ENCODE results near the gene C12orf43. TPM values are rescaled to one million over a fixed set of nuclear protein-coding genes. Genes with fewer than 3 reads are reported as not detected.

C12orf43 gene
- total and polyA plus RNA-seq, 2 of the 4 experiments (the other 2 are of a cell fraction) = 12.5 to 13.5 TPM

- POLR2A ChIA-PET (ENCODE audit: unreplicated experiment) = no interaction called here
- 60% methylated on average over 5 of the region's 8 CpGs; no CpG with 5 or more reads in 1 of the 2 experiments for WGBS, 2 experiments (ENCODE audit: extremely low coverage in 2 of 2, insufficient read length in 1 of 2)
- H4K5ac ChIP-seq (ENCODE audit: low read depth, low read length) = no peak overlapping the region
Measured at GRCh38 chr12:121023799-121024198, 7.5 kb upstream of the C12orf43 start.

More at GRCh38 chr12:121023799-121024198, 7.5 kb upstream of the C12orf43 start:
- no peak overlapping the region for H3K18ac ChIP-seq (ENCODE audit: low read depth, low read length)
- no peak overlapping the region for H2BK120ac ChIP-seq (ENCODE audit: low read depth, low read length)
- no peaks in the 10 kb centered on the region for H3K36me3 ChIP-seq (ENCODE audit: control insufficient read depth, insufficient read depth, low read length)
- no peak overlapping the region for H3K27ac ChIP-seq (ENCODE audit: insufficient read depth, low read length)
- BruUV-seq (replicated peaks) = no TSS peak
- peaks cover 26% of the 10 kb centered on the region for H3K27me3 ChIP-seq (ENCODE audit: control insufficient read depth, insufficient read depth, low read length)
- no peak overlapping the region for H2AK9ac ChIP-seq (replicated peaks; ENCODE audit: low read depth, low read length, poor library complexity)
- H3K23ac ChIP-seq (ENCODE audit: low read depth, low read length) = no peak overlapping the region
- no peak overlapping the region for H3K9ac ChIP-seq (ENCODE audit: low read depth, low read length)
- H3K4me2 ChIP-seq (ENCODE audit: low read depth, low read length) = no peak overlapping the region
- no peak overlapping the region for H2BK5ac ChIP-seq (ENCODE audit: low read depth, low read length, poor library complexity, severe bottlenecking)
- no peak overlapping the region for H4K8ac ChIP-seq (ENCODE audit: low read depth in 2 of 2, low read length in 2 of 2)
- H3K56ac ChIP-seq (ENCODE audit: extremely low read depth, insufficient read depth, low read length) = no peak overlapping the region
- no peaks in the 10 kb centered on the region for H3K9me3 ChIP-seq (ENCODE audit: control insufficient read depth, insufficient read depth, low read length)
- H3K4me3 ChIP-seq (ENCODE audit: insufficient read depth, low read depth, low read length) = no peak overlapping the region
- H2BK20ac ChIP-seq (ENCODE audit: low read depth, low read length) = no peak overlapping the region
- dilution Hi-C loops (cut with HindIII; ENCODE audit: low sequenced_read_pairs, unreplicated experiment) (no loop called here), intact Hi-C loops (cut with micrococcal nuclease) (no loop called here), in situ Hi-C loops (cut with MboI; ENCODE audit: low sequenced_read_pairs) (no loop called here)
- H3K9me1 ChIP-seq (ENCODE audit: insufficient read depth, low read length) = no peaks in the 10 kb centered on the region
- no peaks in the 10 kb centered on the region for H4K20me1 ChIP-seq (ENCODE audit: insufficient read depth, low read length)
- H2AFZ ChIP-seq (replicated peaks; ENCODE audit: low read length, poor library complexity) = no peak overlapping the region
- no peak overlapping the region for H2AK5ac ChIP-seq (ENCODE audit: low read depth, low read length)
- H4K91ac ChIP-seq (ENCODE audit: insufficient read depth, low read depth, low read length) = no peak overlapping the region
- no peak overlapping the region for H3K14ac ChIP-seq (replicated peaks; ENCODE audit: low read depth, low read length)
- TF ChIP-seq USF2 (IDR thresholded peaks at IDR 0.05; ENCODE audit: low read depth, low read length) (no peak), RAD21 (IDR thresholded peaks at IDR 0.05; ENCODE audit: low read length) (no peak), MXI1 (IDR thresholded peaks at IDR 0.05; ENCODE audit: borderline replicate concordance, low read depth, low read length) (no peak), RCOR1 (IDR thresholded peaks at IDR 0.05; ENCODE audit: insufficient replicate concordance, low read length) (no peak)
- CTCF ChIA-PET = no interaction called here
- no peaks in the 10 kb centered on the region for H3K4me1 ChIP-seq (ENCODE audit: control insufficient read depth, insufficient read depth, low read length)
- H2BK15ac ChIP-seq (ENCODE audit: low read depth, low read length) = no peak overlapping the region
- DNase-seq (no peak), ATAC-seq (ENCODE audit: low read depth) (no peak)
- no peaks in the 10 kb centered on the region for H3K79me1 ChIP-seq (ENCODE audit: low read depth in 1 of 2, low read length in 2 of 2)
- no peak overlapping the region for H3K4ac ChIP-seq (ENCODE audit: low read depth, low read length)
